ENCODE data around the gene SEZ6.

DNA sequence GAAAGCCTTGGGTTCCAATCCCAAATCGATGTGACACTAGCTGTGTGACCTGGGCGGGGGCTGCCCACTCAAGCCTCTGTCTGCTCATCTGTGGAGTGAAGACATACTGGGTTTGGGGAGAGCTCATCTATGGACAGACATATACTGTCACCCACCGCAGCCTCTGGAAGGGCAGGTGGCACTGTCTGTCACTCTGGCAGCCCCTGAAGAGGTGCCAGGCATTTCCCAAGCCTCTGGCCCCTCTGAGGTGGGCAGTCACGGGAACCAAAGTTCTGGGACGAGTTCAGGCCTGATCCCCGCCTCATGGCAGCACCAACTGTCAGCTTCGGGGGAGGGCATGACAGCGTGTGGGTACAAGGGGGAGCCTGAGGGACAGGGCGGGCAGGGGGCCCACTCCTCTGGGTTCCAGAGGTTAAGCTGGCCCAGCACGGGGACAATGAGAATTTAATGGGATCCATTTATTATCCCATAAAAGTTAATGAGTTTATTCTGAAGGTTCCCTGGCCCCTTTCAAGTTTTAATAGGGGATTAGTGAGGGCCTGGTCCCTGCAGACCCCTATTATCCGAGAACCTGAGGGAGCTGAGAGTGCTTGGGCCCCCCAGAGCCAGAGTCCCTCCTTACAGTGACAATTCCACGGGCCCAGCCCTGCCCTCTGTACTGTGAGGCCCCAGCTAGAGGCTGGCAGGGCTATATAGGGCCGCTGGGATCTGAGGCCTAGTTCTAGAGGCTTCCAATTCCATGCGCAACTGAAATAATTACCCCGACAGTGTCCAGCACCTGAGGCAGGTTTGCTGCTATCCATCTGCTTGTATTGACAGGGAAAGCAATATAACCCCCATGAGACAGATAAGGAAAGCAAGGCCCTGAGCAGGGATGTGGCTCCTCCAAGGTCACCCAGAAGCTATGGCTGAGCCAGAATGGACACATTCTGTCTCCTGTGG, 18.8 kb downstream of the SEZ6 start:
- TF ChIP-seq, protein P1, sequence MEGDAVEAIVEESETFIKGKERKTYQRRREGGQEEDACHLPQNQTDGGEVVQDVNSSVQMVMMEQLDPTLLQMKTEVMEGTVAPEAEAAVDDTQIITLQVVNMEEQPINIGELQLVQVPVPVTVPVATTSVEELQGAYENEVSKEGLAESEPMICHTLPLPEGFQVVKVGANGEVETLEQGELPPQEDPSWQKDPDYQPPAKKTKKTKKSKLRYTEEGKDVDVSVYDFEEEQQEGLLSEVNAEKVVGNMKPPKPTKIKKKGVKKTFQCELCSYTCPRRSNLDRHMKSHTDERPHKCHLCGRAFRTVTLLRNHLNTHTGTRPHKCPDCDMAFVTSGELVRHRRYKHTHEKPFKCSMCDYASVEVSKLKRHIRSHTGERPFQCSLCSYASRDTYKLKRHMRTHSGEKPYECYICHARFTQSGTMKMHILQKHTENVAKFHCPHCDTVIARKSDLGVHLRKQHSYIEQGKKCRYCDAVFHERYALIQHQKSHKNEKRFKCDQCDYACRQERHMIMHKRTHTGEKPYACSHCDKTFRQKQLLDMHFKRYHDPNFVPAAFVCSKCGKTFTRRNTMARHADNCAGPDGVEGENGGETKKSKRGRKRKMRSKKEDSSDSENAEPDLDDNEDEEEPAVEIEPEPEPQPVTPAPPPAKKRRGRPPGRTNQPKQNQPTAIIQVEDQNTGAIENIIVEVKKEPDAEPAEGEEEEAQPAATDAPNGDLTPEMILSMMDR (IDR thresholded peaks at IDR 0.05): no peak
- TF ChIP-seq POLR2AphosphoS5 (IDR thresholded peaks at IDR 0.05) (no peak), EP300 (IDR thresholded peaks at IDR 0.05) (no peak)
